ENCODE results near the gene PARK7.
"Not testable (repeated sequence)": the region's sequence is repeated elsewhere in the genome, so short reads cannot be mapped to it uniquely, and the experiment has no call there.

The PARK7 gene

GRCh38 chr1:7942214-7942921 is 19.1 kb upstream of the PARK7 start:
- H3K4me3 ChIP-seq (ENCODE audit: low read depth, low read length): peak overlapping the region; percentile 14
- in situ Hi-C loops (cut with HindIII; ENCODE audit: low sequenced_read_pairs): no loop called here
- peak; percentile 39 for DNase-seq (ENCODE audit: low read depth, low spot score)
- peak; percentile 59 for TF ChIP-seq CTCF (IDR thresholded peaks at IDR 0.05; ENCODE audit: low read depth, low read length)

GRCh38 chr1:7943251-7943650 is 18.3 kb upstream of the PARK7 start:
- no peak for DNase-seq (ENCODE audit: low read depth, low spot score)
- H3K4me3 ChIP-seq (ENCODE audit: low read depth, low read length): no peak overlapping the region
- in situ Hi-C loops (cut with HindIII; ENCODE audit: low sequenced_read_pairs): no loop called here
- no peak for TF ChIP-seq CTCF (IDR thresholded peaks at IDR 0.05; ENCODE audit: low read depth, low read length)

- TF ChIP-seq CTCF (IDR thresholded peaks at IDR 0.05; ENCODE audit: low read depth, low read length): no peak
- DNase-seq (ENCODE audit: low read depth, low spot score): peak; percentile 86
- in situ Hi-C loops (cut with HindIII; ENCODE audit: low sequenced_read_pairs): no loop called here
- no peak overlapping the region for H3K4me3 ChIP-seq (ENCODE audit: low read depth, low read length)
These were observed 12.6 kb upstream of the PARK7 start for GRCh38 chr1:7948960-7949359.

GRCh38 chr1:7952791-7953190 is 8.7 kb upstream of the PARK7 start:
- H3K4me3 ChIP-seq (ENCODE audit: low read depth, low read length); in situ Hi-C loops (cut with HindIII; ENCODE audit: low sequenced_read_pairs); DNase-seq (ENCODE audit: low read depth, low spot score): not testable (repeated sequence)

- no peak for TF ChIP-seq CTCF (IDR thresholded peaks at IDR 0.05; ENCODE audit: low read depth, low read length)
- DNase-seq (ENCODE audit: low read depth, low spot score): peak; percentile 90
- H3K4me3 ChIP-seq (ENCODE audit: low read depth, low read length): peak overlapping the region; percentile 54
- in situ Hi-C loops (cut with HindIII; ENCODE audit: low sequenced_read_pairs): no loop called here
These were observed 7.5 kb upstream of the PARK7 start for GRCh38 chr1:7953850-7954609.

- in situ Hi-C loops (cut with HindIII; ENCODE audit: low sequenced_read_pairs): no loop called here
- no peak for DNase-seq (ENCODE audit: low read depth, low spot score)
- H3K4me3 ChIP-seq (ENCODE audit: low read depth, low read length): peak overlapping the region; percentile 54
- TF ChIP-seq CTCF (IDR thresholded peaks at IDR 0.05; ENCODE audit: low read depth, low read length): no peak
These were observed 6.8 kb upstream of the PARK7 start for GRCh38 chr1:7954683-7955082.
